H1 (cell line): ENCODE measurements around the gene MZF1. TPM values are rescaled to one million over a fixed set of nuclear protein-coding genes. Genes with fewer than 3 reads are reported as not detected.

Source experiments
- ASH2L ChIP-seq: fragments of 200-600, 300-600 bp; sonication (generic); IDR thresholded peaks from one replicate; pipeline ENCODE4 v1.7.1; 2017; ENCODE audit warnings: low read length
- BACH1 ChIP-seq: IDR thresholded peaks from 2 replicates; pipeline ENCODE4 v1.6.1; 2012; ENCODE audit warnings: low read length, improper control_type of control experiment
- CBX5 ChIP-seq: fragments of 300-800, 300-1000 bp; sonication (generic); IDR thresholded peaks from 2 replicates; pipeline ENCODE4 v1.7.1; 2016; ENCODE audit warnings: antibody characterized with exemption, low read length, low read depth
- EP300 ChIP-seq, 2 experiments: IDR thresholded peaks; 1 replicate in 1 of 2; 2 replicates in 1 of 2; pipeline ENCODE4 v1.6.1; 2011 to 2012; ENCODE audit warnings: low read depth in 2 of 2, low read length in 2 of 2, mild to moderate bottlenecking in 2 of 2, borderline replicate concordance in 1 of 2, inconsistent platforms in 1 of 2, moderate library complexity in 1 of 2
- EZH2 ChIP-seq: fragments of 200-600 bp; sonication (generic); IDR thresholded peaks from 2 replicates; pipeline ENCODE4 v1.7.1; 2012; ENCODE audit warnings: low read depth, mild to moderate bottlenecking, moderate library complexity, low read length, inconsistent platforms; ENCODE audit not compliant: severe bottlenecking
- FOSL1 ChIP-seq: IDR thresholded peaks from 2 replicates; pipeline ENCODE4 v1.6.1; 2011; ENCODE audit warnings: mild to moderate bottlenecking, low read depth, low read length, moderate library complexity; ENCODE audit not compliant: insufficient read depth
- GTF2F1 ChIP-seq: IDR thresholded peaks from 2 replicates; pipeline ENCODE4 v1.6.1; 2012; ENCODE audit warnings: low read depth, low read length, improper control_type of control experiment, borderline replicate concordance
- HDAC6 ChIP-seq: IDR thresholded peaks from one replicate; pipeline ENCODE4 v1.7.1; 2012; ENCODE audit warnings: low read depth, mild to moderate bottlenecking, inconsistent platforms, low read length, moderate library complexity
- NRF1 ChIP-seq: IDR thresholded peaks from 2 replicates; pipeline ENCODE4 v1.6.1; 2011; ENCODE audit warnings: mild to moderate bottlenecking, low read depth, low read length, improper control_type of control experiment
- PHF8 ChIP-seq: fragments of 200-600 bp; sonication (generic); conservative IDR thresholded peaks from 2 replicates; pipeline ENCODE4 v1.7.1; 2012; ENCODE audit warnings: low read depth, mild to moderate bottlenecking, inconsistent platforms, low read length, moderate library complexity
- POLR2A ChIP-seq, 2 experiments: IDR thresholded peaks; 1 replicate in 1 of 2; 2 replicates in 1 of 2; pipeline ENCODE4 v1.6.1; 2011; ENCODE audit warnings: low read depth in 2 of 2, low read length in 2 of 2, mild to moderate bottlenecking in 2 of 2; ENCODE audit errors: control extremely low read depth in 1 of 2
- POLR2AphosphoS5 ChIP-seq: IDR thresholded peaks from 2 replicates; pipeline ENCODE4 v1.6.1; 2011; ENCODE audit warnings: low read depth, low read length
- RBBP5 ChIP-seq: IDR thresholded peaks from 2 replicates; pipeline ENCODE4 v1.7.1; 2012; ENCODE audit warnings: low read depth, mild to moderate bottlenecking, inconsistent platforms, low read length, moderate library complexity, borderline replicate concordance
- SP2 ChIP-seq: IDR thresholded peaks from 2 replicates; pipeline ENCODE4 v1.6.1; 2012; ENCODE audit warnings: mild to moderate bottlenecking, low read length, inconsistent platforms
- SUZ12 ChIP-seq: fragments of 200-600 bp; sonication (generic); IDR thresholded peaks from 2 replicates; pipeline ENCODE4 v1.6.1; 2012; ENCODE audit warnings: mild to moderate bottlenecking, inconsistent platforms, low read length, moderate library complexity, mixed read lengths
- TAF7 ChIP-seq: optimal IDR thresholded peaks from 2 replicates; pipeline ENCODE3; 2011; ENCODE audit warnings: low read depth, mild to moderate bottlenecking, inconsistent platforms, low read length, moderate library complexity, borderline replicate concordance
- YY1 ChIP-seq: IDR thresholded peaks from 2 replicates; pipeline ENCODE4 v1.6.1; 2011; ENCODE audit warnings: low read depth, mild to moderate bottlenecking, low read length
- polyA plus RNA-seq, 7 experiments: library from polyadenylated mRNA; depleted of rRNA in 3 of 7; stranded (reverse) in 5 of 7; unstranded in 2 of 7; fragments of >200 nt in 5 of 7; fragments of 200-250 nt in 2 of 7; gene quantifications; 1 replicate in 5 of 7; 2 replicates in 1 of 7; 4 replicates in 1 of 7; pipeline versions ENCODE4 v1.2.1 to v1.2.3, GENCODE V29; 2011 to 2013; ENCODE audit warnings: missing spikeins in 2 of 7, mixed read lengths in 2 of 7
- total RNA-seq: library from RNA; stranded (reverse); fragmentation: NEBNext Ultra II Directional; extraction: Animal tissue kit (Norgen Biotek cat#: 25700); gene quantifications from 2 replicates; pipeline ENCODE4 v1.2.1, GENCODE V29; 2021
- TF ChIP-seq, protein P1 (sequence below): IDR thresholded peaks from 2 replicates; pipeline ENCODE4 v1.6.1; 2012; ENCODE audit warnings: low read length, inconsistent platforms
- TF ChIP-seq, protein P2 (sequence below): IDR thresholded peaks from 2 replicates; pipeline ENCODE4 v1.6.1; 2011; ENCODE audit warnings: low read depth, mild to moderate bottlenecking, low read length; ENCODE audit not compliant: insufficient read depth
- TF ChIP-seq, protein P3 (sequence below): IDR thresholded peaks from 2 replicates; pipeline ENCODE4 v1.6.1; 2012; ENCODE audit warnings: inconsistent platforms
- TF ChIP-seq, protein P4 (sequence below): IDR thresholded peaks from 2 replicates; pipeline ENCODE4 v1.6.1; 2011; ENCODE audit warnings: low read length, improper control_type of control experiment

MZF1 gene
- total and polyA plus RNA-seq, 2 of the 8 experiments (the other 6 are each of a cell fraction or from before 2014, with no cell fraction given): 15.2 to 25.0 TPM

DNA sequence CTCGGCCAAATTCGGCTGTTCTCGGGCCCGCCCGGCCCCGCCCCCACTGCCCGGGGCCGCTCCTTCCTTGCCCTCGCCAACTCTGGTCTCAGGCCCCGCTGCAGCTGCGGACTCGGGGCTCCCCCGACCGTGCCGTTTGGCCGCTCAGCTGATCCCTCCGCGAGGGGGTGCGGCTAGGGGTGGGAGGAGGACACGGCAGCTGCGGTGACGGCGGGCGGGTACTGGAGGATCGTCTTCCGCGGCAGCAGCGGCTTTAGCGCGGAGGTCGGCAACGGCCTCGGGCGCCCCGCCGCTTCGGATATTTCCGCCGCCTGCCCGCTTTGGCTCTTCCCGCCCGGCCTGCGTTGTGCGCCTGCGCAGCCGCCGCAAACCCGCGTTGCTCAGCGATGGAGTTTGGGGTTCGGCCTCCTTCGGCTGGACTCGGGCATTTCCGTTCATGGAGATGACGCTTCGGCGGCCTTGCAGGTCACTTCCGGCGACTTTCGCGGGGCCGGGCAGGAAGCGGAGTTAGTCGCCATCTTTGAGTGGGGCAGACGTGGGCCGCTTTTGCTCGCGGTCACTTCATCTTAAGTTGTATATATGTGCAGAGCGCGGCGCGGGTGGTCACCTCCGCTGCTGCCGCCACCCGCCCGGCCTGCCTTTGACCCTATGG lies 14.4 kb downstream of the MZF1 start (continued):
- TF ChIP-seq RBBP5: no peak
- TF ChIP-seq BACH1: no peak
- TF ChIP-seq ASH2L: no peak
- TF ChIP-seq, protein P1, sequence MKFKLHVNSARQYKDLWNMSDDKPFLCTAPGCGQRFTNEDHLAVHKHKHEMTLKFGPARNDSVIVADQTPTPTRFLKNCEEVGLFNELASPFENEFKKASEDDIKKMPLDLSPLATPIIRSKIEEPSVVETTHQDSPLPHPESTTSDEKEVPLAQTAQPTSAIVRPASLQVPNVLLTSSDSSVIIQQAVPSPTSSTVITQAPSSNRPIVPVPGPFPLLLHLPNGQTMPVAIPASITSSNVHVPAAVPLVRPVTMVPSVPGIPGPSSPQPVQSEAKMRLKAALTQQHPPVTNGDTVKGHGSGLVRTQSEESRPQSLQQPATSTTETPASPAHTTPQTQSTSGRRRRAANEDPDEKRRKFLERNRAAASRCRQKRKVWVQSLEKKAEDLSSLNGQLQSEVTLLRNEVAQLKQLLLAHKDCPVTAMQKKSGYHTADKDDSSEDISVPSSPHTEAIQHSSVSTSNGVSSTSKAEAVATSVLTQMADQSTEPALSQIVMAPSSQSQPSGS: 0 out of 2 replicates have a peak, but pooled peaks have one; percentile 14
- peak in 1 of 2 experiments; percentile 78; a peak in 2 of 3 replicates for TF ChIP-seq POLR2A (IDR thresholded peaks at IDR 0.05; ENCODE audit: control extremely low read depth in 1 of 2, low read depth in 2 of 2, low read length in 2 of 2)
- TF ChIP-seq TAF7: no peak
- no peak for TF ChIP-seq CBX5
- TF ChIP-seq HDAC6: no peak
- TF ChIP-seq SP2: no peak
- TF ChIP-seq GTF2F1: no peak
- peak; percentile 65 for TF ChIP-seq POLR2AphosphoS5
- TF ChIP-seq SUZ12: no peak
- TF ChIP-seq YY1: peak; percentile 99
- TF ChIP-seq, protein P2, sequence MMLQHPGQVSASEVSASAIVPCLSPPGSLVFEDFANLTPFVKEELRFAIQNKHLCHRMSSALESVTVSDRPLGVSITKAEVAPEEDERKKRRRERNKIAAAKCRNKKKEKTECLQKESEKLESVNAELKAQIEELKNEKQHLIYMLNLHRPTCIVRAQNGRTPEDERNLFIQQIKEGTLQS: no peak
- TF ChIP-seq, protein P3, sequence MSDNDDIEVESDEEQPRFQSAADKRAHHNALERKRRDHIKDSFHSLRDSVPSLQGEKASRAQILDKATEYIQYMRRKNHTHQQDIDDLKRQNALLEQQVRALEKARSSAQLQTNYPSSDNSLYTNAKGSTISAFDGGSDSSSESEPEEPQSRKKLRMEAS: no peak; the same call in none of the 2 replicates
- TF ChIP-seq FOSL1: no peak
- TF ChIP-seq PHF8: peak; percentile 83
- no peak for TF ChIP-seq EP300 (IDR thresholded peaks at IDR 0.05; ENCODE audit: borderline replicate concordance in 1 of 2, low read depth in 2 of 2, low read length in 2 of 2)
- no peak for TF ChIP-seq EZH2
- TF ChIP-seq, protein P4, sequence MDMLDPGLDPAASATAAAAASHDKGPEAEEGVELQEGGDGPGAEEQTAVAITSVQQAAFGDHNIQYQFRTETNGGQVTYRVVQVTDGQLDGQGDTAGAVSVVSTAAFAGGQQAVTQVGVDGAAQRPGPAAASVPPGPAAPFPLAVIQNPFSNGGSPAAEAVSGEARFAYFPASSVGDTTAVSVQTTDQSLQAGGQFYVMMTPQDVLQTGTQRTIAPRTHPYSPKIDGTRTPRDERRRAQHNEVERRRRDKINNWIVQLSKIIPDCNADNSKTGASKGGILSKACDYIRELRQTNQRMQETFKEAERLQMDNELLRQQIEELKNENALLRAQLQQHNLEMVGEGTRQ: no peak
- TF ChIP-seq NRF1: peak; percentile 85
